HUES64 (cell line): ENCODE data around the gene ARF1.

ENCODE experiments used
- H3K27ac ChIP-seq: 2 replicates; pipeline ENCODE4 v1.7.0; 2013; ENCODE audit warnings: low read depth, low read length, inconsistent platforms
- H3K27me3 ChIP-seq: 2 replicates; pipeline ENCODE4 v1.6.1; 2013; ENCODE audit warnings: mild to moderate bottlenecking, low read length; ENCODE audit not compliant: insufficient read depth
- H3K36me3 ChIP-seq: 2 replicates; pipeline ENCODE4 v1.6.1; 2013; ENCODE audit warnings: mild to moderate bottlenecking, low read length; ENCODE audit not compliant: insufficient read depth
- H3K4me1 ChIP-seq: 2 replicates; pipeline ENCODE4 v1.6.1; 2013; ENCODE audit warnings: mild to moderate bottlenecking, low read length, moderate library complexity; ENCODE audit not compliant: insufficient read depth
- H3K4me3 ChIP-seq: 2 replicates; pipeline ENCODE4 v1.5.1; 2013; ENCODE audit warnings: mild to moderate bottlenecking, low read length, moderate library complexity
- H3K9ac ChIP-seq: 2 replicates; pipeline ENCODE4 v1.6.1; 2013; ENCODE audit warnings: mild to moderate bottlenecking, low read depth, low read length
- H3K9me3 ChIP-seq: 2 replicates; pipeline ENCODE4 v1.6.1; 2013; ENCODE audit warnings: low read depth, low read length; ENCODE audit not compliant: insufficient read depth
- WGBS: fragments of 150-250, 120-280 bp; methylation state at CpG from one replicate; pipeline ENCODE4 v1.1.7; 2013; ENCODE audit warnings: missing lambda C conversion rate; 5-methylcytosine and 5-hydroxymethylcytosine counted together

ARF1 gene

GRCh38 chr1:228073857-228074545 is 8.5 kb upstream of the ARF1 start:
- no peak overlapping the region for H3K4me3 ChIP-seq
- 41% methylated on average over 16 of the region's 16 CpGs for WGBS
- H3K9ac ChIP-seq: no peak overlapping the region
- no peak overlapping the region for H3K27ac ChIP-seq
- no peaks in the 10 kb centered on the region for H3K9me3 ChIP-seq
- H3K4me1 ChIP-seq: no peaks in the 10 kb centered on the region; the same call in 1 of the 2 replicates
- H3K27me3 ChIP-seq: peaks cover 98% of the 10 kb centered on the region
- H3K36me3 ChIP-seq: no peaks in the 10 kb centered on the region

- Histone ChIP-seq H3K9me3 (no peaks in the 10 kb centered on the region), H3K4me1 (no peaks in the 10 kb centered on the region; the same call in 1 of the 2 replicates), H3K4me3 (no peak overlapping the region), H3K27me3 (peaks cover 88% of the 10 kb centered on the region), H3K9ac (no peak overlapping the region), H3K36me3 (no peaks in the 10 kb centered on the region), H3K27ac (no peak overlapping the region)
- WGBS: 71% methylated on average over 18 of the region's 18 CpGs
These were observed 7.4 kb upstream of the ARF1 start for GRCh38 chr1:228074954-228075730.

DNA sequence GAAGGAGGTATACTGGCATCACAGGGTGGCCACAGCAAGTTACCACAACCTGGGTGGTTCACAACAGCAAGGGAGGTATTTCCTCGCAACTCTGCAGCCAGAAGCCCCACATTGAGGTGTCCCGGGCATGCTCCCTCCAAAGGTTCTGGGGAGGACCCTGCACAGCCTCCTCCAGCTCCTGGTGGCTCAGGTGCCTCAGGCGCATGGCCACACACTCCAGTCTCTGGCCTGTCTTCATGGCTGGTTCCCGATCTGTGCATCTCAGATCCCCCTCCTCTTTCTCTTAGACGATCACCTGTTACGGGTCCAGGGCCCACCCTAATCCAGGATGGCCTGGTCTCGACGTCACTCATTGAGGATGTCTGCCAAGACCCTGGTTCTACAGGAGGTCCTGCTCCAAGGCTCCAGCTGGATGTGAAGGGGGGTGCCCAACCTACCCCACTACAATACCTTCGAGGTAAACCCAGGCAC is 6.7 kb upstream of the ARF1 start:
- Histone ChIP-seq H3K27ac (no peak overlapping the region), H3K27me3 (peaks cover 81% of the 10 kb centered on the region), H3K4me1 (no peaks in the 10 kb centered on the region; the same call in 1 of the 2 replicates), H3K4me3 (no peak overlapping the region), H3K36me3 (no peaks in the 10 kb centered on the region), H3K9me3 (no peaks in the 10 kb centered on the region), H3K9ac (no peak overlapping the region)
- 88% methylated on average over 9 of the region's 9 CpGs for WGBS

- Histone ChIP-seq H3K4me1 (no peaks in the 10 kb centered on the region; the same call in 1 of the 2 replicates), H3K27me3 (peaks cover 70% of the 10 kb centered on the region), H3K27ac (no peak overlapping the region), H3K36me3 (no peaks in the 10 kb centered on the region), H3K9ac (no peak overlapping the region), H3K4me3 (no peak overlapping the region), H3K9me3 (no peaks in the 10 kb centered on the region)
- 76% methylated on average over 9 of the region's 9 CpGs for WGBS
These were observed 5.6 kb upstream of the ARF1 start for GRCh38 chr1:228076796-228077430.

DNA sequence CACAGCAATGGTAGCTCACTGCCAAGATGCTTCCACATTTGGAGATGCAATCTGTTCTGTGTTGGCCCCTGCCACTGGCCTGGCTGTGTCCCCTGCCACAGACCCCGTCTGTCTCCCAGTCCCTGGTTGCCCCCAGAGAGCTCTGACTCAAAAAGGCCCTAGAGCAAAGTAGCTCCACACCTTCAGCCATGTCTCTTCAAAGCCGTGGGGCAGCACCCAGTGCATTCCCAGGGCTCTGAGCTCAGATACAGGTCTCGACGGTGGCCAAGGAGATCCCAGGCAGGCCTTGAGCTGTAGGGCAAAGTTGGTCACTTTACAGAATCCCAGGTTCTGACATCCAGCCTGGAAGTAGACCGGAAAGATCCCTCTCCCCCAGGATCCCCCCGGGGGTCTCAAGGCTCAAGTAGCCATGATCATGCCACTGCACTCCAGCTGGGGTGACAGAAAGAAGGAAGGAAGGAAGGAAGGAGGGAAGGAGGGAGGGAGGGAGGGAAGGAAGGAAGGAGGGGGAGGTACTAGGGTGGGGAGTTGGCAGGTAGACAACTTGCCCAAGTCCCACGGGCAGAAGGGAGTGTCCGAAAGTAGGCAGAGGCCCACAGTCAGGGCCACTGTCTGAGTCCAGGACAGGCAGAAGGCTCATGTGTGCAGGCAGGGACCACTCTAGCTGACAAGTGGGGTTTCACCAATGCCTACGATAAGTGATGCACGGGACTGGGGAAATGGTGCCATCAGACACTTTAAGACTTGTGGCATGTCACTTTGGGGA is 4.8 kb upstream of the ARF1 start:
- no peaks in the 10 kb centered on the region for H3K36me3 ChIP-seq
- H3K9me3 ChIP-seq: no peaks in the 10 kb centered on the region
- no peak overlapping the region for H3K4me3 ChIP-seq
- H3K27ac ChIP-seq: no peak overlapping the region
- H3K4me1 ChIP-seq: no peaks in the 10 kb centered on the region; the same call in 1 of the 2 replicates
- H3K27me3 ChIP-seq: peaks cover 62% of the 10 kb centered on the region
- H3K9ac ChIP-seq: no peak overlapping the region
- 85% methylated on average over 10 of the region's 10 CpGs for WGBS

- Histone ChIP-seq H3K9ac (no peak overlapping the region), H3K9me3 (no peaks in the 10 kb centered on the region), H3K27ac (no peak overlapping the region), H3K4me3 (no peak overlapping the region), H3K4me1 (peaks cover 2% of the 10 kb centered on the region), H3K36me3 (no peaks in the 10 kb centered on the region), H3K27me3 (peaks cover 49% of the 10 kb centered on the region)
- 86% methylated on average over 7 of the region's 7 CpGs for WGBS
These were observed 3.5 kb upstream of the ARF1 start for GRCh38 chr1:228079013-228079412.

DNA sequence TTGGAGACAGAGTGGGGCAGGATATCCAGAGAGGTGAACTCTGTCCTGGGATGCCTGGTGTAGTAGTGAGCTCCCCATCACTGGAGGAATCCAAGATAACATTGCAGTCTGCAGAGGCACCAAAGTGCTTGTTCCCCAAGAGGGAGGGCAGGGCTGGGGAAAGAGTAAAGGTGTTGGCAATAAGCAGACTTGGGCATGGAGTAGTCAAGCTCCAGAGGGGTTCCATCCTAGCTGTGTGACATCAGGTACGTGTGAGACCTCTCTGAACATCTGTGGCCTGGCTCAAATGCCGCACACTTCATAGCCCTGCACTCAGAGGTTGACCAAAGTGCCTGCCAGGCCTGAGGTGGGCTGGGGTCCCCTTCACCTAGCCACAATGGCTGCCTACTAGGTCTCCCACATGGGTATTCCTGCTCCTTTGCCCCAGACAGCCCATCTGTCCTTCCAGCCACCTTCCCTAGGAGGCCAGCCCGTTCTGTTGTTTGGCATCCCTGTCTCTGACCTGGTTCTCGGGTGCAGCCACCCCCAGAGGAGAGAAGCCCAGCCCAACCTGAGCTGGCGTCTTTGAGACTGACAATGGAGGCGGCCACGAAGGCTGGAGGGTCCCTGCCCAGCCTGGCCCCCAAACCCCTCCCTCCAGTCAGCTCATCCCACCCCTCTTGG is 2.8 kb upstream of the ARF1 start:
- Histone ChIP-seq H3K36me3 (no peaks in the 10 kb centered on the region), H3K4me1 (peaks cover 9% of the 10 kb centered on the region), H3K9ac (no peak overlapping the region), H3K9me3 (no peaks in the 10 kb centered on the region), H3K4me3 (no peak overlapping the region), H3K27me3 (peaks cover 42% of the 10 kb centered on the region), H3K27ac (no peak overlapping the region)
- 81% methylated on average over 7 of the region's 7 CpGs for WGBS

DNA sequence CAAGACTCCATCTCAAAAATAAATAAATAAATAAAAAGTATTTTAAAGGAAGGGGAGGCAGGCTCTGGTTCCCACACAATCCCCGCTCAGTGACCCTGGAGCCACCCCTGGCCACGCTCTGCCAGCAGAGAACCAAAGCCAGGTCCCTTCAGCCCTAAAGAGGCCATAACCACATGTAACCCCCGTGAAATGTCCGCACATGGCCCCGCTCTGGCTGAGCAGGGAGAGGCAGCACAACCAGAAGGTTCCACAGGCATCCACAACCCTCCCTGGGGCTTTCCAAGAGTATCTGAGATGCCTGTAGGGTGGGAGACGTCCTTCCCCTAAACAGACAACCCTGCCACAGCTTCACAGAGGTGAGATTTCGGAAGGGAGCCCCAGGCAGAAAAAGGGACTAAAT is 1.4 kb upstream of the ARF1 start:
- peaks cover 18% of the 10 kb centered on the region for H3K4me1 ChIP-seq

GRCh38 chr1:228081578-228082213 is 812 bp upstream of the ARF1 start:
- no peaks in the 10 kb centered on the region for H3K9me3 ChIP-seq
- H3K27ac ChIP-seq: 0 out of 2 replicates have a peak overlapping the region, but pooled peaks have one; percentile 34
- H3K36me3 ChIP-seq: no peaks in the 10 kb centered on the region; the same call in 1 of the 2 replicates
- H3K9ac ChIP-seq: peak overlapping the region; percentile 79
- H3K27me3 ChIP-seq: peaks cover 23% of the 10 kb centered on the region
- H3K4me1 ChIP-seq: peaks cover 18% of the 10 kb centered on the region
- 12% methylated on average over 31 of the region's 31 CpGs for WGBS
- peak overlapping the region; percentile 97 for H3K4me3 ChIP-seq

More for the DNA sequence above, 1.4 kb upstream of the ARF1 start:
- Histone ChIP-seq H3K4me3 (peak overlapping the region; percentile 97), H3K27ac (no peak overlapping the region), H3K9ac (no peak overlapping the region), H3K9me3 (no peaks in the 10 kb centered on the region), H3K36me3 (no peaks in the 10 kb centered on the region; the same call in 1 of the 2 replicates), H3K27me3 (peaks cover 28% of the 10 kb centered on the region)
- 85% methylated on average over 6 of the region's 7 CpGs for WGBS
